GM19238 (cell line): ENCODE measurements around the gene DHX16.

Experiments
- DNase-seq: peaks from one replicate; pipeline ENCODE4 v3.0.0; 2011; ENCODE audit warnings: low spot score; ENCODE audit not compliant: insufficient read length

DHX16 gene

DNA sequence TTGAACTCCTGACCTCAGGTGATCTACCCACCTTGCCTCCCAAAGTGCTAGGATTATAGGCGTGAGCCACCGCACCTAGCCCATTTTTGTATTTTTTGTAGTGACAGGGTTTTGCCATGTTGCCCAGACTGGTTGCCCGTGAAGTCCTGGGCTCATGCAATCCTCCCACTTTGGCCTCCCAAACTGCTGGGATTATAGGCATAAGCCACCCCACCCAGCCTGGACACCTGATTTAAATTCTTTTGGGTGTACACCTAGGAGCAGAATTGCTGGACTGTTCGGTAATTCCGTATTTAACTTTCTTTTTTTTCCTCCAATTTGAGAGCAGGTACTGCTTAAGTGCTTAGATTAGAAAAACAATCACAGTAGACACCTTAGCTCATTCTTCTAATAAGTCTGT, 23.6 kb upstream of the DHX16 start:
- DNase-seq, result no peak

DNA sequence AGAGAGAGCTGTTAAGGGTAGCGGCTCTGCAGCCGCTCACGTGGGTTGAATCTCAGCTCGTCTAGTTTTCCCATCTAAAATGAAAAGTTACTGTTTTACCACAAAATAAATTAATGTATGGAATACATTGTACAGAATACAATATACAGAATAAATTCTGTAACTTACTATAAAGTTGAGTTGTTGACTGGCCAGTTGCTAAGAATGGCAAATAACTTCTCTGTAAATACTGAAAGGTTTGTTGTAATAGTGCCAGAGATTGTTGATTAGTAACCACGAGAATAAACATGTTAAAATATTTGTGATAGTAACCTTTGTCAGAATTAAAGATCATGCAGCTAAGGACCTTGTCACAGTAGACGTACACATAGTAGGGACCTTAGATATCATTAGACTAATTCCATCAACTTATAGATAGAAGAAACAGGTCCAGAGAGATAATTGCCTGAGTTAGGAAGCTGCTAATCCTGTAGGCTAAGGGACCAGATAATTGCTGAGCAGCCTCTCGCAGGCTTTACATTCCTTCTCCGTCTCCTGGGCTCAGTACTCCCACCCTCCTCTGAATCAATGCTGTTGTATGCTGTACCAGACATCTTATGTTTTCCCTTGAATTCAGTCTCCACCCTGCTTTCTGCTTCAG, 18.5 kb upstream of the DHX16 start:
- no peak for DNase-seq

DNA sequence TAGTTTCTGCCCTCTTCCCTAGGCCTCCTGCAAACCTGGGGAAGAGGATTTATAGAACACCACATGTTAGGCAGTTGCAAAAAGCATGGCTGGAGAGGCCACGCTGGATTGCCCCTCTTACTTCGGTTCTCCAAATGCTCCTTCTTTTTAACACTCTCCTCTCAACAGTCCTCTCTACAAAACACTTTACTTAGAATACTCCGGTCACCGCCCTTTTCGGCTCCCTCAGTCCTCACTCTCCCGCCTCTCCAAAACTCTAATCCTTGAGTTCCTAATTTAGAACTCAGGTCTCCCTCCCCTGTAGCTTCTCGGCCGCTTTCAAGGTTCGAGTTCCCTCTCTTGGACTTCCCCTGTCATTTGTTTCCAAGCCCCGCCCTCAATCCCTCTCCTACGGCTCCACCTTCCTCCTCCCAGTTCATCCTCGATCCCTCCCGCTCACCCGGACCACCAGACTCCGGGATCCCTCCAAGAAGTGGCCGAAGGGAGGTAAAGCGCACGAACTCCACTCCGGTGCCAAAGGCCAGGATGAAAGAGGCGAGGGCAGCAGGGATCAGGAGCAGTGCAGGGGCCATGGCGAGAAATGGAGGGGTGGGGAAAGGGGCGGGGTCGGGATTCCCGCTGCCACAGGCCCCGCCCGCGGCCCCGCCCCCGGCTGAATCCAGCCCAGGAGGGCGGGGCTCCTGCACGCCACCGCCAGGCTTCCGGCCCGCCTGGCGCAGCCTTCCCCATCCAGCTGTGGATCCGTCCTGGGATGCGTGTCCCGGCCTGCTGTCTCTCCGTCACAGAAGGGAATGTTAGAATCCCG, 17.8 kb upstream of the DHX16 start, which contains the start of gene NRM:
Gene NRM (minus strand): TSS at position 582 of the 805 bp plus-strand sequence. CDS start 10 bp downstream, at position 572.
- peak; percentile 66 for DNase-seq

DNA sequence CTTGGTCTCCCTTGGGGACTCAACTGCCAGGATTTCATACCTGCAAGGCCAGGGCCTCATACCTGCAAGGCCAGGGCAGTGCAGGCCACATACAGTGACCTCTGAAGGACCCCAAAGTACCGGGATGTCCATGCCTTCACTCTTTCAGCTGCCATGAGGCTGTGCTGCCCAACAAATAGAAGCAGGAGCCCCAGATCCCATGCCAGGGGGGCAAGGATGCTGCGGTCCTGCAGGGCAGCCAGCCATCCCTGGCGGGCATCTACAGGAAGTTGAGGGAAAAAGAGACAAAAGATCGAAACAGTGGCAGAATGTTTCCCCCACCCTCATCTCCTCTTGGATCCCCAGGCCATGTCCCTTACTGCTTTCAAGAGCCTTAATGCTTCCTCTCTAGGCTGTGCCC, 17.2 kb upstream of the DHX16 start:
- DNase-seq, result no peak

DNA sequence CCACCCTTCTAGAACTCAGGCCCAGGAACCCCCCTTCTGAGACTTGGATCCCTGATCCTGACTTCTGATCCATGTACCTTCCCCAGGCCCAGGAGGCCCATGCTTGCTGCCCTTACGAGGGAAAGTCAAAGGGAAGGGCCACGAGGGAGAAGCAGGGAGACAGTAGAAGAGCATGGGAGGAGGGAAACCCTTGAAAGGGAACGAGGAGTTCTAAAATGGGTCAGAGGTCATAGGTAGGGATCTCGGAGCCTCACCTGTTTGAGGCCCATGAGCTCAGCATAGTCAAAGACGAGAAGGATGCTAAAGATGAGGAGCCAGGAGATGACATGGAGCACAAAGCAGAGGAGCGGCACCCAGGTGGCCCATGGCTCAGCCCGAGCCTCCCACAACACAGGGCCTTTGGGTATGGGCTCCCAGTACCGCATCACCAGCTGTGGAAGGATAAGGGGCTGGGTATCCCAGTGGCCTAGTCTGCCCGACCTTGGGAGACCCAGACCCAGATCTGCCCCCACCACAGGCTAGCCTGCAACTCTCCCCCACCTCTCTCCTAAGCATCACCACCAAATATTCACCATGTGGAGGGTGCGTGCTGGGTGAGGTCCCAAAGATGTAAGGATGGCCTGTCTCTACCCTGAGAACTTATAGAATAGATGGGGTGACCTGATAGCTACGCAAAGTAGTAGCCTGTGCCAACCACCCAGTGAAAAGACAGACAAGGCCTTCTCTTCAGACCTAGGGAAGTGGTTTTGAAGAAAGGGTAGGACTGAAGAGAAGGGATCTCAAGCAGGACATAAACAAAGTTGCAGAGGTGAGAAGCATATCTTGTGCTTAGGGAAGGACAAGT, 16.4 kb upstream of the DHX16 start:
- no peak for DNase-seq

DNA sequence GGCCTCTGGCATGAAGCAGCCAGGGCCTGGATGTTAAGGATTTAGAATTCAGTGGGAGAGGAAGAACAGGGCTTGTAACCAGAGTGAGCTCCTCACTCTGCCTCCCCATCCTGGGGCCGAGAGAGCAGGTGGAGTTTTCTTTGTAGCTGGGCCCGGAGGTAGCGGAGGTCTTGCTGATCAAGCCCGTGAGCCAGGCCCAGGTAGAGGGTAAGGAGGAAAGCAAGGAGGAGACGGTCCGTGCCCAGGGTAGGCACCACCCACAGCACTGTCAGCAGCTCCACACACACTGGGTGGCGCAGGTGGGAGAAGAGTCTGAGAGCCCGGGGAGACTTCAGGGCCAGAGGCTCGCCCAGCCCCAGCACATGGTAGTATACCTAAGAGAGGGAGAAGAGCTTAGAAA, 15.8 kb upstream of the DHX16 start:
- DNase-seq, result no peak

DNA sequence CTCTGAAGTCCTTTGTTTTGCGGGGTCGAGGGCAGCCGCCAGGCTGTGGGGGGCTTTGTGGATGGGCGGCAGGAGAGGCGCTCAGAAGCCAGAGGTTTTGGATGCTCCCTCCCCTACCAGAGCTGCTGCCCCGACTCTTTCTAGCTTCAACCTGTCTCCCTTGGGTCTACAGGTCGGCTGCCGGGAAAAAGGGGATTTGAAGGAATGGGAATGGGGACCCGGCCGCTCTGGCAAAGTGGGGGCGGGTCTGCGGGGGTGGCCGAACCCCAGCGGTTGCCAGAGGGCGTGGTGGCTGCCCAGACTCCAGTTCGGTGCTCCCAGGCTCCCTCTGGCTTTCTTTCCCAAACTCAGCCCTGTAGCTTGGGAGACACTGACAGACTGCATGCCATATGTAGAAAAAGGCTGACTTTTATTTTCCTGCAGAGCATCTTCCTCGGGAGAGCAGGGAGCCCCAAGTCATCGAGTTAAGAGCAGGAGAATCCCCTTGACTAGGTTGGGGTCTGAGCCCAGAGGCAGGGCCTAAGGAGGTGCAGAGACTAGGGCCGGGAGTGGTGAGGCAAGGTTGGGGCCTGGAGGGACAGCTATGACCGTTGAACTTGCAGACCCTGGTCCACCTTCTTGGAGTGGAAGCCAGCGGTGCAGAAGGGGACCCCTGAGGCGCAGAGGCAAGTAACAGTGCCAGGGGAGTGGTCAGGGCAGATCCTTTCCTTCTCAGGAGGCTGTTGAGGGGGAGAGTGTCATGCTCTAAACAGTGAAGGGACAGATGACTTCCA, 15.0 kb upstream of the DHX16 start:
- DNase-seq, result no peak

DNA sequence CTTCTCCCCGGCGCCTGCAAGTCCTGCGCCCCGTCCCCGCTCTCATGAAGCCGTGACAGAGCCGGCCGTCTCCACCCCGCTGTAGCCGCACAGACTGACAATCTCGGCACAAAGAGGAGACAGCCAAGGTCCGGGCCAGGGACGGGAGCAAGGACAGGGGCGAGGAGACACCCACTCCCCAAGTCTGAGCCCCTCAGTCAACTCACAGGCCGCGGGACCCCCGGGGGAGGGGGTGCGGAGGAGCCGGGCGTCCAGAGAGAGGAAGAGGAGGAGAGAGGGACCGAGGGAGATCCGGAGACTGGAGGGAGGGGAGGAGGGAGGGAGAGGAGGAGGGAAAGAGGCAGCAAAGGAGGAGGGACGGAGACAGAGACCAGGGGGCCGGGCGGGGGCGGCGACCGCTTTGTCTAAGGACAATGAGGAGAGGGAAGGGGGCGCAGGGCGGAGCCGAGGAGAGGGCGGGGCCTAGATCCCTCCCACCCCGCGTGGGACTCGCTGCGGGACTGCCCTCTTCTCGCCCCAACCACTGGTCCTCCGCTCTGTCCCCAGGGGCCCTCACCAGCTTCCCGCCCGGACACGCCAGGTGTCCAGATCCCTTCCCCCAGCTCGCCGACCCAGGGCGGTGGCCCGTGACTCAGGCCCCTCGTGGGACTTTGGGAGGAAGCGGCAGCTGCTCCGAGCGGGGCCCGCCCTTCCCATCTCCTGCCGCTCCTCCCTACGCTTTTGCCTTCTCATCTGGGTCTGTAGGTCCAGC, 14.3 kb upstream of the DHX16 start:
- peak; percentile 72 for DNase-seq

DNA sequence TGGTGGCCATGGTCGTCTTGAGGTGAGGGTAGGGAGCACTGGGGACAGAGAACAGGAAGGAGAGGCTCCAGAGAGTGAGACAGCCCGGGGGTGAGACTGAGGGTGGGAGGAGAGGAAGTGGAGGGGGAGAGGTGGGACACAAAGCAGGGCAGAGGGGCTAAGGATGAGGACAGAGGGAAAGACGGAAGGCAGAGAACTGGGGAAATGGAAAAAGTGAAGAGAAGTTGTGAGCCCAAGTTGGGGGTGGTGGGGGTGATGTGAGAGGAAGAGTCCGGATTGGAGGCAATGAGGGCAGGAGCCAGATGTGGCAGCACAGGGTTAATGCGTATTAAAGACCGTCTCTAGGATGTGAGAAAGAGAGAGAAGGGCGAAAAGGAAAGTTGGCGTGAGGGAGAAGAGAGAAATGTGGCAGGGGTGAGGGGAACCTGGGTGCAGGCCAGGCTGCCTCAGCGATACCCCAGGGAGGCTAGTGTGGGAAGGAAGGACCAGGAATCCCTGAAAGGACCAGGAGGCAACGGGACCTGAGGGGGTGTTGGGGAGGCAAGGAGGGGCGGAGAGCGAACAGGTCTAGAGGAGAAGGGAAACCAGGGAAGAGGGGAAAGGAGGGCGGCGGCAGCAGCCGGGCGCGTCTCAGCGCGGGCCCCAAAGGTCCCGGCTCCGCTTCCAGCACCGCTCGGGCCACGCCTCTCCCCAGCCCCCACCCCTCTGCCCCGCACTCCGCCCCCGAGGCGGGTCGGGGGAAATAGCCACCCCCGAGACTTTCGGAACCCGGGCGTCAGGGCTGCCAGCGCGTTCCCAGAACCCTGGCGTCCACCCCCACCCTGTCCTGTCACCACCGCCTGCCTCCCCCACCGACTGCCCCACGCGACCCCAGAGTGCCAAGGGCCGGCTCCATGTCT, 13.5 kb upstream of the DHX16 start, which contains the start of gene PPP1R18:
Gene PPP1R18 (minus strand): TSS at position 637 of the 899 bp plus-strand sequence. CDS start 627 bp downstream, at position 10.
- DNase-seq, result no peak

DNA sequence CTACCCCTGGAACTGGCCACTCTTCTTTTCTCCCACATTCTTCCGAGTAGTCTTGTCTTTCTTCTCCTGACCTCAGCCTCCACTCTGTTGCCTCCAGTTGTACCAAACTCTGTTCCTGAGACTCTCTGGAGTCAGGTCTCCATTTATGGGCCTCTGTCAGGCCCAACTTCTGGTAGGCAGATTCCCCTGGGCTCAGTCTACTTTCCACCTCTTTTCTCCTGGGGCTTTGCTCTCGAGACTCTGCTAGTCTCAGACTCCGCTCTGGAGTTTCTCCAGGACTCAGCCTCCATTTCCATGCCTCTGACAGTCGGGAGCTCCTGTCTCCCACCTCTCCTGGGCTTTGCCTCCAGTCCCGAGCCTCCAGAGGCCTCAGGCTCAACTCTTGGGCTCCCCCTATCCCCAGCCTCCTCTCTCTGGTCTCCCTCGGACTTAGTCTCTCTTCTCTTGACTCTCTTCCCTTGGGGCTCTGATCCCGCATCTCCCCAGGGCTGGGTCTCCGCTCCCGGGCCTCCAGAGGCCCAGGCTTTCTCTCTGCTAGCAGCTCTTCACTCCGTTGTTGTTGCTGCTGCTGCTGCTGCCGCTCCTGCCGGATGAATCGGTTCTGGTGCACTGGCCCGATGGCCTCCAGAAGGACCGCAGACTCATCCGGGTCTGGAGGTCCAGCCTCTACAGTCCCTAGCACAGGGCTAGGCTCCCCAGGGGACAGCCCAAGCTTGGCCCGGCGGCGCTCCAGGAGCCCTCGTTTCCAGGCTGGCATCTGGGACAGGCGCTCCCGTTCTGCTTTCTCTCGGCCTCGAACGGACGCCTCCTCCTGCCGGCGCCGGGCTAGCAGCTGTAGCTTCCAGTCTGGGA, 12.6 kb upstream of the DHX16 start:
- DNase-seq, result no peak

DNA sequence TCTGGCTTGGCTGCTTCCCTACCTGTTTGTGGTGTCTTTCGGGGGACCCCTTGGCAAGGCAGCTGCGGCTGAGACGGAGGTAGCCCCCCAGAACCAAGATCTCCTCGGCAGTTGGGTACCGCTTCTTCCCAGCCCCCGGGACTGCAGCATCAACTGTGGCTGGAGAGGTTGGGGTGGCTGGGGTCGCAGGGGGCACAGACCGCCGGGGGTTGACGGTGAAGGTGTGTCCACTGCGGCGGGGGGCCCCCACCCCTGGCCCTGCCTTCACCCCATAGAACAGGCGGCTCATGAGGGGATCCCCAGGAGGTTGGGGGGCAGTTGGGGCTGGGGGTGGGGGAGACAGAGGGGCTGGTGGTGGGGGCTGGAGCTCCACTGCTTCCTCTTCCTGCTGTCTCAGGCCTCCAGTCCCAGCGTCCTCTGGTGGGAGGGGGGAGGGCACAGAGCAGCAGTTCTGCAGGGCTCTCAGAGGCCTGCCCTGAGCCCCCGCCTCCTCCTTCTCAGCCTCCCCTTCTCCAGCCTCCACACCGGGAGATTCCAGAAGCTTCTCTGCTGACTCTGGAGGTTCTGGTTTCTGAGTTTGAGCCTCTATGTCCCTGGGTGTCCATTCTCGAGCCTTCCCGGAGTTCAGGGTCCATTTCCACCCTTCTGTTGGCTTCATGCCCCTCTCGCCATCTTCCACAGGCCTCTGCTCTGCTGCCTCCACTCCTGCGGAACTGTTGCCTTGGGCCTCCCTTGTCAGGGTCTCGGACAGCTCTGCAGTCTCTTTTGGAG, 11.8 kb upstream of the DHX16 start:
- DNase-seq, result no peak

DNA sequence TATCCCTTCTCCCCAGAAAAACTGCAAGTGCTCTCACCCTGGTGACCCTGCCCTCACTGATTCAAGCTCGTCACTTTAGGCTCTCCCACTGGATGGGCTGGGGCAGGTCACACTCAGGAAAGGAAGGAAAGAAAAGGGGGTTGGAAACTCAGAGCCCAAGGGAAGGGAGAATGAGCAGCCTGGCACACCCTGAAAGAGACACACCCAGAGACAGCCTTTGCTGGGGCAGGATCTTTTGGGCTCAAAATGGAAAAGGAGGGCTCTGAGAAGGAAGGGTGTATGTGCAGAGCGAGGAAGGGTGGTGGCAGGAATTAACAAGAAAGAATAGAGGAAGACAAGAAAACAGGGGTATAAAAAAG, 11.2 kb upstream of the DHX16 start:
- no peak for DNase-seq

DNA sequence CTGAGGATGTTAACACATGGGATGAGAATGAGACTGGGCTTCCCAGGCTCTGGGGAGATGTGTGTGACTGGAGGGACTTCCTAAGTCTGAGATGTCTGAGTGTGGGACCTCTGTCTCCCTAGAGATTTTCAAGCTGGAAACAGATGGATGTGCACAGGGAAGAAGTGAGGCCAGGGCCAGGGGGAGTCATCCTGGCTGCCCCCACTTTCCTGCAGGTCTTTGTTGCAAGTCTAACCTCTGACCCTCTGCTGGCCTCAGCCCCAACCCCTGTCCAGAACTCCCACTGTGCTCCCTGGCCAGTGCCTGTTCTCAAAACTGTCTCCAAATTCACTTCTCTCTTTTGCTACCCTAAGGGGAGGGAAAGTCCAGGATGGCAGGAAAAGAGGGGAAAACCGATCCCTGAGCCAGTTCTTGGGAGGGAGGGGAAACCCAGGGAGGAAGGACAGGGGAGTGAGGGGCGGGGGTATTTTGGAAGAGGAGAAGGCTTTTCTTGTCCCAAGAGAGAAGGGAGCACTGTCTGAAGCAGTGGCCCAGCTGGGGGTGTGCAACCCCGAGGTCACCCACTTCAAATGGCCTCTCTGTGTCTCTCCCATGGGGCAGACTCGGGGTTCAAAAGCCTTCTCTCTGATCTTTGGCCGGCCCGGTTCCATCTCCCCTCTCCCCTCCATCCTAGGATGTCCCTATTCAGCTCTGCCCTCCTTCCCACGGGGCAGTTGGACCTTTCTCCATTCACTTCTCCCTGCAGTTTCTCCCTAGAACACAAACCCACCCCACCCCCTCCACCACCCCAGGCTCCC, 10.6 kb upstream of the DHX16 start:
- no peak for DNase-seq

DNA sequence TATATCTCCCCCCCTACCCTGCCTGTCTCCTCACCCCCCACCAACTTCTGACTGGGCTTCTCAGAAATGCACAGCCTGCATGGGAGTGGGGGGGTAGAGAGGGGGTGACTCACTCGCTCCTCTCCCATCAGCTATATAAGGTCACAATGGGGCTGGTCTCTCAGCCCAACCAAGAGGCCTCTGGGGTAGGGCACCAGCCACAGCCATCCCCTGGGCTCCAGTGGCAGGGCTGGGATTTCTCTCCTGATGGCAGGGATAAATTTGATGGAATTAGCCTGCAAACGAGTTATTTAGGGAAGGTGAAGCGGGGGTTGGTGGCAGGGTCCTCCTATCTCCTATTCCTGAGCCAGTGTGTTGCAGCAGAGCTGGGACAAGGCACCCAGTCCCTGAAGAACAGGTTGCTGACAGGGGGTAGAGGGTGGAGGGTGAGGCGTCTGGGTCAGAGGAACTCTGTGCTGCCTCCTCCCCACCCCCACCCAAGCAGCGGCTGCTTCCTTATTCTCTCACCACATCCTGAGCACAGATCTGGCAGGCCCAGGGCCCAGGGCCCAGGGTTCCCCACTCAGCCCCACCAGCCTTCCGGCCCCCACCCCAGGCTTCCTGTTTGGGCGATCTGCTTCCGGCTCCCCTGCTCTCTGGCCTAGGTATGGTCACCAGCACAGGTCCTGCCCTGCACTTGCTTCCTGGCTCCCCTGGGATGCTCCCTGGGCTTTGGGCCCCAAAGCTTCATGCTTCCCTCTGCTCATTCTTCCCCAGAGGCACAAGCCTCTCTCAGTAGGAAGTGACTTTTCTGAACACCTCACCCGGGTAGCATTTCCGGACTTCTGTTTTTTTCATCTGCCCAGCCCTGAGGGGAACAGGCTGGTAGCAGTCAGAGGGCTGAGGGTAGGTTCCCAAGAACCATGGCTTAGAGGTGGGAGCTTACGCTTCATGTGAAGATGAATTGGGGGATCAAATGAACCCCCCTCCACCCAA, 9.6 kb upstream of the DHX16 start:
- DNase-seq, result peak; percentile 77

DNA sequence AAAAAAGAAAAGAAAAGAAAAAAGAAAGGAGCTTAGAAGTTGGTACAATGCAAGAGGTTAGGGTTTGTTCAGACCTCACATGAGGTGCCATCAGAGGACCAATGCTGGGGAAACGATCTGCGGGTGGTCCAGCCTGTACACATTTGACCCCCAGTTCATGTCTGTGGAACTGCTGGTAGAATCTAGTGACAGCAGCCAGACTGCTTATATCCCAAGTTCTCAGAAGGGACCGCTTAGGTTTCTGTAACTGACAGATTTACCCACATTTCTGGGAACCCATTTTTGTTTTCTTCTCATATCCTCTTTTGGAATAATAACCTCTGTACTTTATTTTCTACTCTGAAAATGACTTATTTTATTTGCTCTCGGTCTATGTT, 8.9 kb upstream of the DHX16 start:
- DNase-seq, result no peak
